Sigmoid colon (tissue), 7 donors: ENCODE results near the gene VAT1L. TPM values are rescaled to one million over a fixed set of nuclear protein-coding genes. Genes with fewer than 3 reads are reported as not detected.

ENCODE experiments used
- DNase-seq: peaks from one replicate; pipeline ENCODE4 v3.0.0-alpha.2; 2019
- H3K27ac ChIP-seq, 4 donors: fragments of 200-600 bp; sonication (generic); one replicate each; pipeline ENCODE4 v1.5.1; 2016 to 2019; ENCODE audit warnings: mild to moderate bottlenecking in 1 of 4
- H3K27me3 ChIP-seq, 3 donors: fragments of 200-600 bp; sonication (generic); one replicate each; pipeline ENCODE4 v1.5.1; 2019; ENCODE audit warnings: mild to moderate bottlenecking in 1 of 3
- H3K36me3 ChIP-seq, 4 donors: fragments of 200-600 bp; sonication (generic); one replicate each; pipeline ENCODE4 v1.5.1; 2016 to 2019
- H3K4me1 ChIP-seq, 4 donors: fragments of 200-600 bp; sonication (generic); one replicate each; pipeline ENCODE4 v1.5.1; 2017 to 2019
- H3K4me3 ChIP-seq, 4 donors: fragments of 200-600 bp; sonication (generic); one replicate each; pipeline ENCODE4 v1.5.1; 2017 to 2019; ENCODE audit warnings: mild to moderate bottlenecking in 2 of 4, moderate library complexity in 1 of 4
- H3K9me3 ChIP-seq, 4 donors: fragments of 200-600 bp in 3 of 4; sonication (generic) in 3 of 4; one replicate each; pipeline versions ENCODE4 v1.5.1 to v1.6.1; 2013 to 2019
- EP300 ChIP-seq, 4 donors: sonication (generic); formaldehyde crosslinking; IDR thresholded peaks; one replicate each; pipeline ENCODE4 v1.6.1; 2017; ENCODE audit warnings: antibody characterized with exemption in 4 of 4
- POLR2A ChIP-seq, 2 donors: fragments of 450-650 bp; IDR thresholded peaks; one replicate each; pipeline ENCODE4 v1.6.1; 2016; ENCODE audit warnings: antibody characterized with exemption in 2 of 2, mild to moderate bottlenecking in 2 of 2, moderate library complexity in 2 of 2
- POLR2AphosphoS5 ChIP-seq, 4 donors: sonication (generic); formaldehyde crosslinking; IDR thresholded peaks; one replicate each; pipeline ENCODE4 v1.6.1; 2017; ENCODE audit warnings: antibody characterized with exemption in 4 of 4
- WGBS, 2 donors: extraction: QIAGEN DNeasy Blood & Tissue Kit; methylation state at CpG; one replicate each; pipeline ENCODE4 v1.1.7; 2013; 5-methylcytosine and 5-hydroxymethylcytosine counted together
- intact Hi-C: fragments of 100-400 bp; cut with DNase I; formaldehyde crosslinking; loops from one replicate; pipeline ENCODE4 v1.15.1; 2023
- polyA plus RNA-seq, 3 donors: library from polyadenylated mRNA; stranded (reverse); fragments of 200-250 nt; gene quantifications; one replicate each; pipeline ENCODE4 v1.2.3, GENCODE V29; 2013
- total RNA-seq, 4 donors: library from RNA; depleted of rRNA; stranded (reverse); fragments of >200 nt; gene quantifications; one replicate each; pipeline ENCODE4 v1.1.0, GENCODE V29; 2016
- TF ChIP-seq, protein P1 (sequence below), 4 experiments: fragments of 450-650 bp in 3 of 4; fragments of 200-600 bp in 1 of 4; IDR thresholded peaks; one replicate each; pipeline ENCODE4 v1.5.1; 2016 to 2019; ENCODE audit warnings: antibody characterized with exemption in 4 of 4, mild to moderate bottlenecking in 3 of 4, moderate library complexity in 2 of 4
- donor health status: healthy with polysubstance abuse.
- donor health status: Bipolar disorder and iron deficiency.
- donor health status: healthy.

The VAT1L gene
- total and polyA plus RNA-seq, 7 donors: 0.60 to 6.4 (median 4.5) TPM

DNA sequence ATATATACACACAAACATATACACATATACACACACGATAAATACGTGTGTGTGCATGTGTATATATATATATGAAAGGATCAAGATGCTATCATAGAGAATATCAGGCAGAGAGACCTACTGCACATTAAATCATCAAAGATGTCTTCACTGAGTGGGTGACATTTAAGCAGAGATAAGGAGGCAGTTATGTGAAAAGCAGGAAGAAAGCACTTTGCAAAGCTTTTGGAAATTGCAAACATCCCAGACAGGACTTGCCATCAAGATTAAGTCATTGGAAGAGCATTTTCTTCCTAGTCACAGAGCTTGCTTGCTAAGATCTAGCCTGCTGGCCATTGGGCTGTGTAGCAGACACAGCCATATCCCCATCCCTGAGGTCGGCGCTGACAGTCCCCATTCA is 56.4 kb downstream of the VAT1L start:
- Histone ChIP-seq H3K27me3 (peaks cover 0 to 6% (median 0%) of the 10 kb centered on the region in 3 donors), H3K9me3 (no peaks in the 10 kb centered on the region), H3K4me3 (no peak overlapping the region), H3K4me1 (no peaks in the 10 kb centered on the region), H3K27ac (no peak overlapping the region), H3K36me3 (no peaks in the 10 kb centered on the region)
- no peak for DNase-seq
- TF ChIP-seq, protein P1, sequence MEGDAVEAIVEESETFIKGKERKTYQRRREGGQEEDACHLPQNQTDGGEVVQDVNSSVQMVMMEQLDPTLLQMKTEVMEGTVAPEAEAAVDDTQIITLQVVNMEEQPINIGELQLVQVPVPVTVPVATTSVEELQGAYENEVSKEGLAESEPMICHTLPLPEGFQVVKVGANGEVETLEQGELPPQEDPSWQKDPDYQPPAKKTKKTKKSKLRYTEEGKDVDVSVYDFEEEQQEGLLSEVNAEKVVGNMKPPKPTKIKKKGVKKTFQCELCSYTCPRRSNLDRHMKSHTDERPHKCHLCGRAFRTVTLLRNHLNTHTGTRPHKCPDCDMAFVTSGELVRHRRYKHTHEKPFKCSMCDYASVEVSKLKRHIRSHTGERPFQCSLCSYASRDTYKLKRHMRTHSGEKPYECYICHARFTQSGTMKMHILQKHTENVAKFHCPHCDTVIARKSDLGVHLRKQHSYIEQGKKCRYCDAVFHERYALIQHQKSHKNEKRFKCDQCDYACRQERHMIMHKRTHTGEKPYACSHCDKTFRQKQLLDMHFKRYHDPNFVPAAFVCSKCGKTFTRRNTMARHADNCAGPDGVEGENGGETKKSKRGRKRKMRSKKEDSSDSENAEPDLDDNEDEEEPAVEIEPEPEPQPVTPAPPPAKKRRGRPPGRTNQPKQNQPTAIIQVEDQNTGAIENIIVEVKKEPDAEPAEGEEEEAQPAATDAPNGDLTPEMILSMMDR (IDR thresholded peaks at IDR 0.05): no peak
- no peak for TF ChIP-seq POLR2AphosphoS5 (IDR thresholded peaks at IDR 0.05)
- TF ChIP-seq POLR2A (IDR thresholded peaks at IDR 0.05): no peak
- no peak for TF ChIP-seq EP300 (IDR thresholded peaks at IDR 0.05)
- WGBS, 2 donors: 65 to 83% methylated on average over 4 of the region's 4 CpGs
- intact Hi-C loops: no loop called here

DNA sequence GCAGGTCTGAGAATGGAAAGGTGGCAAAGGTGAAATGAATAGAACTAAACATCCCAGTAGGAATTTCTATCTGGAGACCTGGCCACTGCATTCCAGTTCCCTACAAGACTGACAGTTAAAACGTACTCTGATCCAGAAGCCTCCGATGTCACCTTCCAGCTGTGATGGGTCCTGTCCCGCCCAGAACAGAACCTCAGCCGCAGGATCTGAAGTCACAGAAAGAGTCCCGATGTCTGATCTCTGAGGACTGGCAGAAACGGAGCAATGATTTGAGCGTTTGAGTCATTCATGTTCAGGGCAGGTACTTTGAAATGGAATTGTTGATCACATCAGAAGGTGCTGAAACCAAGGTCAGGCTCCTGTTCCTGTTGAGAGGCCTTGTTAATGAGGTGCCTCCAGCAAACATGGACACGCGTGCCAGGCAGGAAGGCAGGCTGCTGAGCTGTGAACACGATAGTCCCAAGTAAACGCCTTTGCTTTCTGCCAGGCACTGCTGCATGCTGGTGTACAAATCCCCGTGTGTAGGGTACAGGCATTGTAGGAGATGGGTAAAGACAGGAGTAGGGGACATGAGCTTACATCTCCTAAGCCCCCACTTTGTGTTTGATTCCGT is 61.4 kb downstream of the VAT1L start:
- DNase-seq: no peak
- TF ChIP-seq EP300 (IDR thresholded peaks at IDR 0.05): no peak
- TF ChIP-seq, protein P1 (IDR thresholded peaks at IDR 0.05): no peak
- TF ChIP-seq POLR2AphosphoS5 (IDR thresholded peaks at IDR 0.05): no peak
- no peak for TF ChIP-seq POLR2A (IDR thresholded peaks at IDR 0.05)
- Histone ChIP-seq H3K4me1 (no peaks in the 10 kb centered on the region), H3K27me3 (peaks cover 0 to 6% (median 0%) of the 10 kb centered on the region in 3 donors), H3K36me3 (no peaks in the 10 kb centered on the region), H3K4me3 (no peak overlapping the region), H3K27ac (no peak overlapping the region), H3K9me3 (no peaks in the 10 kb centered on the region)
- intact Hi-C loops: no loop called here
- 81 to 83% methylated on average over 13 of the region's 13 CpGs for WGBS, 2 donors

GRCh38 chr16:77850636-77851333 is 62.4 kb downstream of the VAT1L start:
- Histone ChIP-seq H3K36me3 (no peaks in the 10 kb centered on the region), H3K4me3 (no peak overlapping the region), H3K27me3 (peaks cover 0 to 6% (median 0%) of the 10 kb centered on the region in 3 donors), H3K4me1 (no peaks in the 10 kb centered on the region), H3K27ac (no peak overlapping the region), H3K9me3 (no peaks in the 10 kb centered on the region)
- 80 to 84% methylated on average over 8 of the region's 8 CpGs for WGBS, 2 donors
- TF ChIP-seq EP300 (IDR thresholded peaks at IDR 0.05) (no peak), POLR2AphosphoS5 (IDR thresholded peaks at IDR 0.05) (no peak), POLR2A (IDR thresholded peaks at IDR 0.05) (no peak)
- TF ChIP-seq, protein P1 (IDR thresholded peaks at IDR 0.05): no peak
- intact Hi-C loops: no loop called here
- DNase-seq: no peak

DNA sequence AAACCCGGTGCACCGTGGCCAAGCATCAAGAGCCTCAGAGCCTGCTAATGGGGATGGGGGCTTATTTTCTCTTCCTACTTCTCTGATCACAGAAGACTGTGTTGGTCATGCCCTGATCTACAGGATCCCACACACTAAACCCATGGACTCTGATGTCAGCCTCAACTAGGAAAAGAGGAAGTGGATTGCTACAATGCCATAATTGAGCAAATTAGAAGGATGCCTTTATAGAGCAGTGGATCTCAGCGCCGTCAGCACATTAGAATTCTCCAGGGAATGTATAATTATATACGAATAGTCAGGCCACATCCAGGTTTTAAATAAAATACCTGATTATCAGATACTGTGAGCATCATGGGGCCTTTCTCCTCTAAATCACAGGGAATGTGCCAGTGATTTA is 64.8 kb downstream of the VAT1L start:
- WGBS, 2 donors: 88 to 92% methylated on average over 5 of the region's 5 CpGs
- H3K4me3 ChIP-seq: no peak overlapping the region

DNA sequence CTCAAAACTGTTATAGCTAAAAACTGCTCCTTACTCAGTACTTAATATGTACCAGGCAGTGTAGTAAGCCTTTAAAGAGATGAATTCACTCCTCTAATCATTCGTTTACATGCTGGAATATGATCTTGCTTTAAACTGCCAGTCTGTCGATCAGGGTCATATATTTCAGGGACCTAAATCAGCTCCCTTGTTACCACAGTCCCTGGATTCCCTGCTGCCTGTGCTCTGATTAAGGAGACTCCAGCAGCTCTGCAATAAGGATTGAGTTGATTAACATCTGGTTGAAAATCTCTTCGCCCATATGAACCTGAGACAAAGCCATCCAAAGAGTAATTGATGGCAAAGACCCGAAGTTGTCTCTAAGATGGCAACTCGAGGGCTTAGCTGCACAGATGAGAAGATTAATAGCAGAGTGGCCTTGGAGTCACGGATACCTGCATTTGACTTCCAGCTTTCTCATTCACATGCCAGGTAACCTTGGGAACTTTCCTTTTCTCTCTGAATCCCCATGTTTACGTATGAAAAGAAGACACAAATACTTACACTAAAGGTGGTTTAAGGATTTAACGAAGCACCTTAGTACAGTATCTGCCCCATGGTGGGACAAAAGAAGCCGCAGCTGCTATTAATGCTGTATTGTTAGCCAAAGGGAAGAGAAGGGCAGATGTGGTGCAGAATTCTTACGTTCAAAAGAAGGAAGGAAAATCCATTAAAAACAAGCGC is 68.2 kb downstream of the VAT1L start:
- Histone ChIP-seq H3K27me3 (no peaks in the 10 kb centered on the region), H3K27ac (no peak overlapping the region), H3K9me3 (no peaks in the 10 kb centered on the region), H3K4me1 (no peaks in the 10 kb centered on the region), H3K4me3 (no peak overlapping the region), H3K36me3 (no peaks in the 10 kb centered on the region)
- DNase-seq: no peak
- TF ChIP-seq POLR2AphosphoS5 (IDR thresholded peaks at IDR 0.05): no peak
- TF ChIP-seq, protein P1 (IDR thresholded peaks at IDR 0.05): no peak
- no peak for TF ChIP-seq POLR2A (IDR thresholded peaks at IDR 0.05)
- TF ChIP-seq EP300 (IDR thresholded peaks at IDR 0.05): no peak
- intact Hi-C loops: no loop called here
- WGBS, 2 donors: 70 to 81% methylated on average over 11 of the region's 11 CpGs

More for the DNA sequence above, 64.8 kb downstream of the VAT1L start:
- Histone ChIP-seq H3K4me1 (no peaks in the 10 kb centered on the region), H3K36me3 (no peaks in the 10 kb centered on the region), H3K27me3 (peaks cover 0 to 4% (median 0%) of the 10 kb centered on the region in 3 donors), H3K27ac (no peak overlapping the region), H3K9me3 (no peaks in the 10 kb centered on the region)
- no peak for DNase-seq
- intact Hi-C loops: no loop called here
- TF ChIP-seq EP300 (IDR thresholded peaks at IDR 0.05): no peak
- no peak for TF ChIP-seq POLR2AphosphoS5 (IDR thresholded peaks at IDR 0.05)
